H1 (cell line): ENCODE results near the gene SOBP. TPM values are rescaled to one million over a fixed set of nuclear protein-coding genes. Genes with fewer than 3 reads are reported as not detected.

Experiments used
- CTCF ChIA-PET: fragments of 300-600 bp; sonication (Branson Sonifier 250); formaldehyde crosslinking; loops from one replicate; lab custom pipeline; 2021; ENCODE audit not compliant: partially characterized antibody; lab: Charles Lee
- POLR2A ChIA-PET: fragments of 300-600 bp; sonication (Branson Sonifier 250); formaldehyde crosslinking; loops from one replicate; lab custom pipeline; 2021; ENCODE audit warnings: inconsistent platforms; ENCODE audit not compliant: partially characterized antibody; lab: Charles Lee
- DNase-seq, 2 experiments: peaks; one replicate each; pipeline versions ENCODE4 v3.0.0 to v3.0.0-alpha.2; 2010 to 2022; ENCODE audit warnings: low spot score in 2 of 2, low read depth in 1 of 2, mixed read lengths in 1 of 2
- FAIRE-seq: peaks from 2 replicates; lab custom pipeline; 2011; peaks lifted over from hg19 to GRCh38; lab: Jason Lieb, UNC
- H2AFZ ChIP-seq: 2 replicates; pipeline ENCODE4 v1.8.1; 2012; ENCODE audit warnings: low read length, inconsistent platforms
- H2AK5ac ChIP-seq: 2 replicates; pipeline ENCODE4 v1.6.1; 2013; ENCODE audit warnings: low read depth, low read length
- H2BK120ac ChIP-seq: replicated peaks from 2 replicates; pipeline ENCODE3; 2013; ENCODE audit warnings: low read depth, low read length, inconsistent platforms
- H2BK12ac ChIP-seq: 2 replicates; pipeline ENCODE4 v1.6.1; 2013; ENCODE audit warnings: low read depth, low read length
- H2BK15ac ChIP-seq: 2 replicates; pipeline ENCODE4 v1.6.1; 2013; ENCODE audit warnings: low read length
- H2BK20ac ChIP-seq: 2 replicates; pipeline ENCODE4 v1.6.1; 2013; ENCODE audit warnings: low read length
- H2BK5ac ChIP-seq: 2 replicates; pipeline ENCODE4 v1.6.1; 2013; ENCODE audit warnings: low read depth, low read length
- H3K14ac ChIP-seq: 2 replicates; pipeline ENCODE4 v1.6.1; 2013; ENCODE audit warnings: inconsistent platforms; ENCODE audit not compliant: insufficient read length
- H3K18ac ChIP-seq: 2 replicates; pipeline ENCODE4 v1.6.1; 2013; ENCODE audit warnings: low read length; ENCODE audit errors: extremely low read depth
- H3K23ac ChIP-seq: 2 replicates; pipeline ENCODE4 v1.6.1; 2013; ENCODE audit warnings: inconsistent platforms; ENCODE audit not compliant: insufficient read length
- H3K23me2 ChIP-seq: 2 replicates; pipeline ENCODE4 v1.6.1; 2013; ENCODE audit warnings: low read depth, low read length
- H3K27ac ChIP-seq: 2 replicates; pipeline ENCODE4 v1.6.1; 2011; ENCODE audit warnings: low read depth, low read length, inconsistent platforms
- H3K27me3 ChIP-seq, 4 experiments: replicated peaks in 1 of 4; 1 replicate in 1 of 4; 2 replicates in 3 of 4; pipeline versions ENCODE4 v1.6.1 to v1.8.1; 2011 to 2013; ENCODE audit warnings: low read length in 3 of 4, mild to moderate bottlenecking in 3 of 4, inconsistent platforms in 2 of 4, mixed read lengths in 2 of 4, moderate library complexity in 1 of 4; ENCODE audit not compliant: control insufficient read depth in 3 of 4, insufficient read depth in 3 of 4; ENCODE audit errors: extremely low read depth in 1 of 4
- H3K36me3 ChIP-seq, 4 experiments: 2 replicates each; pipeline versions ENCODE4 v1.6.1 to v1.8.1; 2011 to 2013; ENCODE audit warnings: mild to moderate bottlenecking in 4 of 4, low read length in 3 of 4, moderate library complexity in 2 of 4, control low read depth in 1 of 4, inconsistent platforms in 1 of 4; ENCODE audit not compliant: insufficient read depth in 4 of 4, control insufficient read depth in 2 of 4
- H3K4ac ChIP-seq: replicated peaks from 2 replicates; pipeline ENCODE3; 2013; ENCODE audit warnings: low read length, low read depth, mixed read lengths, inconsistent platforms; ENCODE audit not compliant: insufficient read length
- H3K4me1 ChIP-seq, 4 experiments: replicated peaks in 1 of 4; 1 replicate in 1 of 4; 2 replicates in 3 of 4; pipeline versions ENCODE4 v1.6.1 to v1.8.1; 2011 to 2013; ENCODE audit warnings: low read length in 3 of 4, inconsistent platforms in 2 of 4, mixed read lengths in 1 of 4; ENCODE audit not compliant: insufficient read depth in 4 of 4, control insufficient read depth in 3 of 4
- H3K4me2 ChIP-seq, 2 experiments: 2 replicates each; pipeline versions ENCODE4 v1.6.1 to v1.8.1; 2011 to 2013; ENCODE audit warnings: low read depth in 2 of 2, low read length in 2 of 2, control low read depth in 1 of 2, inconsistent platforms in 1 of 2, mild to moderate bottlenecking in 1 of 2; ENCODE audit not compliant: insufficient read depth in 1 of 2
- H3K4me3 ChIP-seq, 4 experiments: fragments of 200-600, 300-600 bp in 1 of 4; sonication (generic), shearing (Covaris generic), sonication (Bioruptor Twin) in 1 of 4; 2 replicates each; pipeline versions ENCODE4 v1.5.1 to v1.8.1; 2011 to 2016; ENCODE audit warnings: low read length in 4 of 4, low read depth in 3 of 4, control low read depth in 2 of 4, inconsistent platforms in 2 of 4, mild to moderate bottlenecking in 2 of 4, mixed read lengths in 1 of 4, moderate library complexity in 1 of 4; ENCODE audit not compliant: insufficient read depth in 2 of 4; ENCODE audit errors: extremely low read depth in 1 of 4
- H3K56ac ChIP-seq: replicated peaks from 2 replicates; pipeline ENCODE3; 2013; ENCODE audit warnings: low read depth, mild to moderate bottlenecking, mixed read lengths, low read length, inconsistent platforms; ENCODE audit not compliant: insufficient read length
- H3K79me1 ChIP-seq: 2 replicates; pipeline ENCODE4 v1.6.1; 2013; ENCODE audit warnings: low read depth, low read length, control low read depth
- H3K79me2 ChIP-seq, 2 experiments: 2 replicates each; pipeline versions ENCODE4 v1.6.1 to v1.8.1; 2012 to 2013; ENCODE audit warnings: low read length in 2 of 2, mild to moderate bottlenecking in 2 of 2, inconsistent platforms in 1 of 2; ENCODE audit not compliant: insufficient read depth in 2 of 2, control insufficient read depth in 1 of 2
- H3K9ac ChIP-seq, 4 experiments: replicated peaks in 1 of 4; 1 replicate in 1 of 4; 2 replicates in 3 of 4; pipeline versions ENCODE4 v1.6.1 to v1.8.1; 2011 to 2013; ENCODE audit warnings: low read depth in 3 of 4, low read length in 3 of 4, control low read depth in 2 of 4, mild to moderate bottlenecking in 2 of 4, moderate library complexity in 2 of 4, inconsistent platforms in 1 of 4; ENCODE audit errors: extremely low read depth in 1 of 4
- H3K9me3 ChIP-seq, 2 experiments: 2 replicates each; pipeline versions ENCODE4 v1.6.1 to v1.8.1; 2012 to 2013; ENCODE audit warnings: mild to moderate bottlenecking in 2 of 2, moderate library complexity in 2 of 2, control low read depth in 1 of 2, inconsistent platforms in 1 of 2, low read depth in 1 of 2, low read length in 1 of 2, mixed read lengths in 1 of 2; ENCODE audit not compliant: insufficient read depth in 2 of 2
- H4K20me1 ChIP-seq, 2 experiments: replicated peaks in 1 of 2; 2 replicates each; pipeline versions ENCODE3 to v1.8.1; 2011 to 2013; ENCODE audit warnings: inconsistent platforms in 2 of 2, low read length in 2 of 2, mild to moderate bottlenecking in 1 of 2; ENCODE audit not compliant: insufficient read depth in 2 of 2, control insufficient read depth in 1 of 2
- H4K5ac ChIP-seq: 2 replicates; pipeline ENCODE4 v1.6.1; 2013; ENCODE audit warnings: low read length, low read depth, mixed read lengths, inconsistent platforms; ENCODE audit not compliant: insufficient read length
- H4K8ac ChIP-seq: 2 replicates; pipeline ENCODE4 v1.8.0; 2013; ENCODE audit warnings: mild to moderate bottlenecking, moderate library complexity, low read length, inconsistent platforms; ENCODE audit not compliant: insufficient read depth; ENCODE audit errors: extremely low read depth
- H4K91ac ChIP-seq: replicated peaks from 2 replicates; pipeline ENCODE3; 2013; ENCODE audit warnings: low read length, mixed read lengths, inconsistent platforms; ENCODE audit not compliant: insufficient read length
- SIN3A ChIP-seq, 2 experiments: IDR thresholded peaks in 1 of 2; conservative IDR thresholded peaks in 1 of 2; 2 replicates each; pipeline ENCODE4 v1.6.1; 2011 to 2012; ENCODE audit warnings: low read length in 2 of 2, improper control_type of control experiment in 1 of 2, low read depth in 1 of 2, mild to moderate bottlenecking in 1 of 2
- SP2 ChIP-seq: IDR thresholded peaks from 2 replicates; pipeline ENCODE4 v1.6.1; 2012; ENCODE audit warnings: mild to moderate bottlenecking, low read length, inconsistent platforms
- YY1 ChIP-seq: IDR thresholded peaks from 2 replicates; pipeline ENCODE4 v1.6.1; 2011; ENCODE audit warnings: low read depth, mild to moderate bottlenecking, low read length
- WGBS, 2 experiments: shearing (Covaris generic) in 1 of 2; methylation state at CpG; one replicate each; pipeline versions ENCODE4 v1.1.6 to v1.1.7; 2013 to 2015; ENCODE audit warnings: low lambda C conversion rate in 2 of 2, mixed read lengths in 2 of 2, inconsistent platforms in 1 of 2, low coverage in 1 of 2, missing lambda C conversion rate in 1 of 2; ENCODE audit not compliant: insufficient replicate concordance in 2 of 2, insufficient coverage in 1 of 2, insufficient read length in 1 of 2; ENCODE audit errors: extremely low coverage in 1 of 2, missing lambda C conversion rate in 1 of 2; 5-methylcytosine and 5-hydroxymethylcytosine counted together
- polyA plus RNA-seq, 7 experiments: library from polyadenylated mRNA; depleted of rRNA in 3 of 7; stranded (reverse) in 5 of 7; unstranded in 2 of 7; fragments of >200 nt in 5 of 7; fragments of 200-250 nt in 2 of 7; gene quantifications; 1 replicate in 5 of 7; 2 replicates in 1 of 7; 4 replicates in 1 of 7; pipeline versions ENCODE4 v1.2.1 to v1.2.3, GENCODE V29; 2011 to 2013; ENCODE audit warnings: missing spikeins in 2 of 7, mixed read lengths in 2 of 7
- total RNA-seq: library from RNA; stranded (reverse); fragmentation: NEBNext Ultra II Directional; extraction: Animal tissue kit (Norgen Biotek cat#: 25700); gene quantifications from 2 replicates; pipeline ENCODE4 v1.2.1, GENCODE V29; 2021
- TF ChIP-seq, protein P1 (sequence below): IDR thresholded peaks from 2 replicates; pipeline ENCODE4 v1.6.1; 2012; ENCODE audit warnings: low read length, inconsistent platforms

Gene SOBP
- total and polyA plus RNA-seq, 2 of the 8 experiments (the other 6 are each of a cell fraction or from before 2014, with no cell fraction given): 0.45 to 6.2 TPM

DNA sequence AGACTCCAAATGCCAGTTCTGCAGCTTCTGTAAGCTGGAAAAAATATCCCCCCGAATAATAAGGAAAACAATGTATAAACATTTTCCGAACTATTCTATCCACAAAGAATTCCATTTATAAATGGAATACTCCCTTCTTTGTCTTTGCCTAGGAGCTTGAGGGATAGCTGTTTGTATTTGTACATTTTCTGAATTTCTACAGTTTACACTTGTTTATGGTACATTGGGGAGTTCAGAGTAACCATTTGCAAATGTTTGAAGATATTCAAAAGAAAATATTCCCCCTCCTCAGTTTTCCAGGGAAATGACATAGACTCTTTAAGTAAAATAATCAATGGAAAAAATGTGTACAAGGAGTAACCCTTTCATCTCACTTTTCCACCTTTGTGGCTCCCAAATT, 149.6 kb downstream of the SOBP start:
- POLR2A ChIA-PET: no interaction called here
- no peak overlapping the region for H3K9ac ChIP-seq
- H3K36me3 ChIP-seq: no peaks in the 10 kb centered on the region; a peak in 1 of 8 replicates
- FAIRE-seq (no peak), DNase-seq (no peak)
- no peaks in the 10 kb centered on the region for H3K79me1 ChIP-seq
- H2BK20ac ChIP-seq: no peak overlapping the region
- H3K14ac ChIP-seq: no peak overlapping the region
- peaks cover 0 to 9% (median 3%) of the 10 kb centered on the region in 4 experiments; a peak in 4 of 7 replicates for H3K27me3 ChIP-seq
- H3K4me1 ChIP-seq: 0 out of 7 replicates have a peak, but pooled peaks cover 0 to 2% (median 0%) of the 10 kb centered on the region in 4 experiments
- no peak overlapping the region for H4K8ac ChIP-seq
- CTCF ChIA-PET: interaction anchor here (1.0 to 1.3 kb wide), 2 partner anchors 15 to 16 kb away, joined by 3 read pairs; no protein-coding TSS in a partner anchor
- H3K4me3 ChIP-seq: no peak overlapping the region
- no peak overlapping the region for H3K4ac ChIP-seq
- no peak overlapping the region for H2BK15ac ChIP-seq
- H4K20me1 ChIP-seq: no peaks in the 10 kb centered on the region
- 44% methylated on average over 2 of the region's 2 CpGs; no CpG with 5 or more reads in 1 of the 2 experiments for WGBS, 2 experiments
- no peak overlapping the region for H3K56ac ChIP-seq
- no peak overlapping the region for H2AFZ ChIP-seq
- no peak overlapping the region for H4K5ac ChIP-seq
- no peak overlapping the region for H3K27ac ChIP-seq
- H4K91ac ChIP-seq: no peak overlapping the region
- no peak overlapping the region for H3K23ac ChIP-seq
- H3K18ac ChIP-seq: no peak overlapping the region
- TF ChIP-seq SP2: no peak
- no peak for TF ChIP-seq SIN3A (conservative IDR thresholded peaks at IDR 0.05 in 1 of 2, IDR thresholded peaks at IDR 0.05 in 1 of 2; ENCODE audit: low read depth in 1 of 2, low read length in 2 of 2)
- TF ChIP-seq, protein P1, sequence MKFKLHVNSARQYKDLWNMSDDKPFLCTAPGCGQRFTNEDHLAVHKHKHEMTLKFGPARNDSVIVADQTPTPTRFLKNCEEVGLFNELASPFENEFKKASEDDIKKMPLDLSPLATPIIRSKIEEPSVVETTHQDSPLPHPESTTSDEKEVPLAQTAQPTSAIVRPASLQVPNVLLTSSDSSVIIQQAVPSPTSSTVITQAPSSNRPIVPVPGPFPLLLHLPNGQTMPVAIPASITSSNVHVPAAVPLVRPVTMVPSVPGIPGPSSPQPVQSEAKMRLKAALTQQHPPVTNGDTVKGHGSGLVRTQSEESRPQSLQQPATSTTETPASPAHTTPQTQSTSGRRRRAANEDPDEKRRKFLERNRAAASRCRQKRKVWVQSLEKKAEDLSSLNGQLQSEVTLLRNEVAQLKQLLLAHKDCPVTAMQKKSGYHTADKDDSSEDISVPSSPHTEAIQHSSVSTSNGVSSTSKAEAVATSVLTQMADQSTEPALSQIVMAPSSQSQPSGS: no peak
- no peak for TF ChIP-seq YY1
- no peak overlapping the region for H2BK12ac ChIP-seq
- no peaks in the 10 kb centered on the region for H3K23me2 ChIP-seq
- no peaks in the 10 kb centered on the region for H3K79me2 ChIP-seq
- no peaks in the 10 kb centered on the region for H3K9me3 ChIP-seq
- no peak overlapping the region for H3K4me2 ChIP-seq
- H2BK5ac ChIP-seq: no peak overlapping the region
- H2BK120ac ChIP-seq: no peak overlapping the region
- H2AK5ac ChIP-seq: no peak overlapping the region
